WERI-Rb-1 (cell line): ENCODE measurements around the gene GPX4.

Experiments used
- DNase-seq: peaks from one replicate; pipeline ENCODE4 v3.0.0-alpha.2; 2020
- H3K27ac ChIP-seq: fragments of 250-450 bp; sonication (Bioruptor Pico); 2 replicates; pipeline ENCODE4 v1.5.1; 2020; ENCODE audit warnings: mild to moderate bottlenecking, moderate library complexity
- H3K27me3 ChIP-seq: fragments of 250-450 bp; sonication (Bioruptor Pico); 2 replicates; pipeline ENCODE4 v1.5.1; 2021; ENCODE audit warnings: mild to moderate bottlenecking, low read depth, moderate library complexity; ENCODE audit not compliant: insufficient read depth, severe bottlenecking
- H3K36me3 ChIP-seq: fragments of 250-450 bp; sonication (Bioruptor Pico); 2 replicates; pipeline ENCODE4 v1.5.1; 2020; ENCODE audit warnings: mild to moderate bottlenecking, moderate library complexity
- H3K4me3 ChIP-seq: 2 replicates; pipeline ENCODE4 v1.5.1; 2011; ENCODE audit warnings: low read depth, mild to moderate bottlenecking, control low read depth, low read length
- H3K9me3 ChIP-seq: fragments of 250-450 bp; sonication (Bioruptor Pico); 2 replicates; pipeline ENCODE4 v1.5.1; 2021; ENCODE audit warnings: mild to moderate bottlenecking, moderate library complexity; ENCODE audit not compliant: severe bottlenecking
- CTCF ChIP-seq: IDR thresholded peaks from 2 replicates; pipeline ENCODE4 v1.5.1; 2011; ENCODE audit warnings: low read depth, mild to moderate bottlenecking, control low read depth, inconsistent platforms, low read length

The GPX4 gene

GRCh38 chr19:1115646-1116420 is 12.0 kb downstream of the GPX4 start:
- no peak overlapping the region for H3K4me3 ChIP-seq
- TF ChIP-seq CTCF, result no peak
- no peaks in the 10 kb centered on the region for H3K27me3 ChIP-seq
- peaks cover 17% of the 10 kb centered on the region for H3K36me3 ChIP-seq
- no peaks in the 10 kb centered on the region for H3K9me3 ChIP-seq
- no peak overlapping the region for H3K27ac ChIP-seq
- DNase-seq, result no peak

GRCh38 chr19:1116726-1117581 is 13.2 kb downstream of the GPX4 start:
- no peak for TF ChIP-seq CTCF
- Histone ChIP-seq H3K27ac (no peak overlapping the region), H3K36me3 (peaks cover 26% of the 10 kb centered on the region), H3K27me3 (no peaks in the 10 kb centered on the region), H3K4me3 (no peak overlapping the region), H3K9me3 (no peaks in the 10 kb centered on the region)
- DNase-seq, result no peak

- Histone ChIP-seq H3K27ac (no peak overlapping the region), H3K4me3 (no peak overlapping the region), H3K9me3 (no peaks in the 10 kb centered on the region), H3K27me3 (no peaks in the 10 kb centered on the region), H3K36me3 (peaks cover 30% of the 10 kb centered on the region)
- no peak for DNase-seq
- TF ChIP-seq CTCF, result no peak
These were observed 13.9 kb downstream of the GPX4 start for GRCh38 chr19:1117654-1118053.

- DNase-seq, result no peak
- H3K36me3 ChIP-seq, result peaks cover 39% of the 10 kb centered on the region
- no peaks in the 10 kb centered on the region for H3K27me3 ChIP-seq
These were observed 15.2 kb downstream of the GPX4 start for GRCh38 chr19:1118999-1119398.

GRCh38 chr19:1119475-1120217 is 15.9 kb downstream of the GPX4 start:
- H3K36me3 ChIP-seq, result peaks cover 38% of the 10 kb centered on the region
- no peak overlapping the region for H3K27ac ChIP-seq
- no peak overlapping the region for H3K4me3 ChIP-seq
- H3K27me3 ChIP-seq, result no peaks in the 10 kb centered on the region
- H3K9me3 ChIP-seq, result no peaks in the 10 kb centered on the region
- DNase-seq, result no peak
- TF ChIP-seq CTCF, result no peak

More at GRCh38 chr19:1118999-1119398, 15.2 kb downstream of the GPX4 start:
- TF ChIP-seq CTCF, result no peak
- no peaks in the 10 kb centered on the region for H3K9me3 ChIP-seq
- H3K4me3 ChIP-seq, result no peak overlapping the region
- no peak overlapping the region for H3K27ac ChIP-seq
